Panc1 (cell line): Measurements from ENCODE around the gene MSGN1. TPM values are rescaled to one million over a fixed set of nuclear protein-coding genes. Genes with fewer than 3 reads are reported as not detected.
"Not testable (repeated sequence)": the region's sequence is repeated elsewhere in the genome, so short reads cannot be mapped to it uniquely, and the experiment has no call there.

Experiments
- ATAC-seq: fragments of 200-7000 bp; cut with Tn5 transposase; 2 replicates; pipeline ENCODE4 v1.9.1; 2020; ENCODE audit warnings: mild to moderate bottlenecking, moderate library complexity
- BruUV-seq: library from RNA; stranded (reverse); fragments of 400-500 nt; replicated peaks from 2 replicates; lab custom pipeline; 2021; lab: Mats Ljungman, UMichigan
- CTCF ChIA-PET: fragments of 300-600 bp; sonication (Branson Sonifier 250); formaldehyde crosslinking; loops from one replicate; lab custom pipeline; 2022; ENCODE audit warnings: antibody characterized with exemption; lab: Charles Lee
- POLR2A ChIA-PET: fragments of 300-600 bp; sonication (Branson Sonifier 250); formaldehyde crosslinking; loops from one replicate; lab custom pipeline; 2022; ENCODE audit warnings: antibody characterized with exemption; lab: Charles Lee
- DNase-seq: peaks from one replicate; pipeline ENCODE4 v3.0.0-alpha.2; 2010; ENCODE audit warnings: low read depth, low spot score
- H3K27ac ChIP-seq: 2 replicates; pipeline ENCODE4 v1.5.1; 2011; ENCODE audit warnings: mild to moderate bottlenecking, low read length, inconsistent platforms
- H3K27me3 ChIP-seq: fragments of 200-500 bp; sonication (Bioruptor generic); 2 replicates; pipeline ENCODE4 v1.6.0; 2014; ENCODE audit warnings: low read length, inconsistent platforms; ENCODE audit not compliant: control insufficient read depth, insufficient read depth
- H3K36me3 ChIP-seq: fragments of 200-500 bp; sonication (Bioruptor generic); 2 replicates; pipeline ENCODE4 v1.5.1; 2014; ENCODE audit warnings: inconsistent platforms, mild to moderate bottlenecking, low read length, moderate library complexity; ENCODE audit not compliant: control insufficient read depth, insufficient read depth
- H3K4me1 ChIP-seq: 2 replicates; pipeline ENCODE4 v1.5.1; 2011; ENCODE audit warnings: inconsistent platforms, mild to moderate bottlenecking, low read length, moderate library complexity; ENCODE audit not compliant: control insufficient read depth, insufficient read depth
- H3K4me3 ChIP-seq, 2 experiments: 2 replicates each; pipeline ENCODE4 v1.5.1; 2011 to 2012; ENCODE audit warnings: low read depth in 2 of 2, low read length in 2 of 2, mild to moderate bottlenecking in 2 of 2, inconsistent platforms in 1 of 2, moderate library complexity in 1 of 2
- H3K9me3 ChIP-seq: fragments of 200-500 bp; sonication (Bioruptor generic); 2 replicates; pipeline ENCODE4 v1.5.1; 2014; ENCODE audit warnings: low read depth, mild to moderate bottlenecking, inconsistent platforms, low read length, moderate library complexity; ENCODE audit not compliant: control insufficient read depth, insufficient read depth
- POLR2AphosphoS5 ChIP-seq: IDR thresholded peaks from 2 replicates; pipeline ENCODE4 v1.6.1; 2012; ENCODE audit warnings: mild to moderate bottlenecking, low read depth, low read length, moderate library complexity
- SIN3A ChIP-seq: IDR thresholded peaks from 2 replicates; pipeline ENCODE4 v1.6.1; 2012; ENCODE audit warnings: low read depth, mild to moderate bottlenecking, low read length, moderate library complexity, borderline replicate concordance; ENCODE audit not compliant: insufficient read depth
- in situ Hi-C: cut with HindIII; loops from 2 replicates; pipeline ENCODE4 v1.10.0; 2016; ENCODE audit warnings: low sequenced_read_pairs, low pct_unique_long_range_greater_than_20kb
- intact Hi-C: fragments of 100-400 bp; cut with micrococcal nuclease; formaldehyde crosslinking; loops from one replicate; pipeline ENCODE4 v1.10.0; 2022; ENCODE audit not compliant: unreplicated experiment
- total RNA-seq: library from RNA; stranded (reverse); gene quantifications from one replicate; pipeline ENCODE4 v1.2.1, GENCODE V29; 2021; ENCODE audit not compliant: unreplicated experiment
- TF ChIP-seq, protein P1 (sequence below), 2 experiments: IDR thresholded peaks; 2 replicates each; pipeline ENCODE4 v1.6.1; 2011 to 2012; ENCODE audit warnings: low read depth in 2 of 2, control low read depth in 1 of 2, low read length in 1 of 2, mild to moderate bottlenecking in 1 of 2, moderate library complexity in 1 of 2; ENCODE audit not compliant: insufficient read depth in 1 of 2

MSGN1 gene
- total RNA-seq, 1 experiment from 2014 or later, result not detected

DNA sequence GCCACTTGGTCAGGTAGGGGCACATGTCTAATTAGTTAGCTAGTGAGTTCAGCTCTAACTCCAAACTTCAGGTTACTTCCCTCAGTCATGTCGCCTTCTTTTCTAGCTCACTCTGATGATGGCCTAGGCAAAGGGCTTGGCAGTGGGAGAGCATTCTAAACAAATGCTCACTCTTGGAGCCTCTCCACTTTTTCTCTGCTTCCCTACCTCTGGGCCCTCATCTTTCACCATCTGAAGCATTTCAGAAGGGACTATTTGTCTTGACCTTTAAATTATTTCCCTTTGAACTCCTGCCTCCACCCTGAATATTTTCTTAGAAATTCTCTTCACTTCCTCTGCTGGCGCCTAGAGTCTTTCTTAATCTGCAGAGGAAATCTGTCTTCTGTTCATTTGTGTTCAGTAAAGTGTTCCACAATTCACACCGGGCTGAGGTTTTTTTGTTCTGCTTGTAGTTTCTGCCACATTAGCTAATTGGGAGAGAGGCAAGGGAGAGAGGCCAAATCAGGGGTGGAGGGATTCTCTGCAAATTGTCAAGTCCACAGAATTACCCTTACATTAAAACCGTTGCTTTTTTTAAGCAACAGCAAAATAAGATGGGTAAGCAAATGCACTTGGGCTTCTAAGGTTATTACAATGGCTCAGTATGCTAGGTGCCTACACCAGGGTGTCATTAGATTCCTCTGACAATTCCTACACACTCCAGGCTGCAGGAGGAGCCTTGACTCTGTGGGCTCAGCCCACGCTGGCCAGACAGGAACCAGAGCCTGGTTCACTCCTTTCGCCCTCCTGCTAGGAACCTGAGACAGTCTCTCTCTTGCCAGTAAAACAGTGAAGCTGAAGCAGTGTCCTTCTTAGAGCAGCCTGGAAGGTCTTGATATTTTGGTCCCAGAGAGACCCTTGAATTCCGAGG lies 5.5 kb downstream of the MSGN1 start:
- ATAC-seq (no peak), DNase-seq (no peak)
- POLR2A ChIA-PET, result no interaction called here
- no TSS peak for BruUV-seq
- Histone ChIP-seq H3K27ac (no peak overlapping the region), H3K36me3 (no peaks in the 10 kb centered on the region), H3K9me3 (no peaks in the 10 kb centered on the region), H3K27me3 (peaks cover 2% of the 10 kb centered on the region), H3K4me1 (no peaks in the 10 kb centered on the region), H3K4me3 (no peak overlapping the region)
- TF ChIP-seq SIN3A (no peak), POLR2AphosphoS5 (no peak)
- TF ChIP-seq, protein P1, sequence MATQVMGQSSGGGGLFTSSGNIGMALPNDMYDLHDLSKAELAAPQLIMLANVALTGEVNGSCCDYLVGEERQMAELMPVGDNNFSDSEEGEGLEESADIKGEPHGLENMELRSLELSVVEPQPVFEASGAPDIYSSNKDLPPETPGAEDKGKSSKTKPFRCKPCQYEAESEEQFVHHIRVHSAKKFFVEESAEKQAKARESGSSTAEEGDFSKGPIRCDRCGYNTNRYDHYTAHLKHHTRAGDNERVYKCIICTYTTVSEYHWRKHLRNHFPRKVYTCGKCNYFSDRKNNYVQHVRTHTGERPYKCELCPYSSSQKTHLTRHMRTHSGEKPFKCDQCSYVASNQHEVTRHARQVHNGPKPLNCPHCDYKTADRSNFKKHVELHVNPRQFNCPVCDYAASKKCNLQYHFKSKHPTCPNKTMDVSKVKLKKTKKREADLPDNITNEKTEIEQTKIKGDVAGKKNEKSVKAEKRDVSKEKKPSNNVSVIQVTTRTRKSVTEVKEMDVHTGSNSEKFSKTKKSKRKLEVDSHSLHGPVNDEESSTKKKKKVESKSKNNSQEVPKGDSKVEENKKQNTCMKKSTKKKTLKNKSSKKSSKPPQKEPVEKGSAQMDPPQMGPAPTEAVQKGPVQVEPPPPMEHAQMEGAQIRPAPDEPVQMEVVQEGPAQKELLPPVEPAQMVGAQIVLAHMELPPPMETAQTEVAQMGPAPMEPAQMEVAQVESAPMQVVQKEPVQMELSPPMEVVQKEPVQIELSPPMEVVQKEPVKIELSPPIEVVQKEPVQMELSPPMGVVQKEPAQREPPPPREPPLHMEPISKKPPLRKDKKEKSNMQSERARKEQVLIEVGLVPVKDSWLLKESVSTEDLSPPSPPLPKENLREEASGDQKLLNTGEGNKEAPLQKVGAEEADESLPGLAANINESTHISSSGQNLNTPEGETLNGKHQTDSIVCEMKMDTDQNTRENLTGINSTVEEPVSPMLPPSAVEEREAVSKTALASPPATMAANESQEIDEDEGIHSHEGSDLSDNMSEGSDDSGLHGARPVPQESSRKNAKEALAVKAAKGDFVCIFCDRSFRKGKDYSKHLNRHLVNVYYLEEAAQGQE (IDR thresholded peaks at IDR 0.05; ENCODE audit: insufficient read depth in 1 of 2, low read depth in 2 of 2, low read length in 1 of 2), result no peak
- intact Hi-C loops (no loop called here), in situ Hi-C loops (no loop called here)
- CTCF ChIA-PET, result interaction anchor here (0.6 kb wide), 1 partner anchor 229 kb away, joined by 17 read pairs; no protein-coding TSS in a partner anchor

DNA sequence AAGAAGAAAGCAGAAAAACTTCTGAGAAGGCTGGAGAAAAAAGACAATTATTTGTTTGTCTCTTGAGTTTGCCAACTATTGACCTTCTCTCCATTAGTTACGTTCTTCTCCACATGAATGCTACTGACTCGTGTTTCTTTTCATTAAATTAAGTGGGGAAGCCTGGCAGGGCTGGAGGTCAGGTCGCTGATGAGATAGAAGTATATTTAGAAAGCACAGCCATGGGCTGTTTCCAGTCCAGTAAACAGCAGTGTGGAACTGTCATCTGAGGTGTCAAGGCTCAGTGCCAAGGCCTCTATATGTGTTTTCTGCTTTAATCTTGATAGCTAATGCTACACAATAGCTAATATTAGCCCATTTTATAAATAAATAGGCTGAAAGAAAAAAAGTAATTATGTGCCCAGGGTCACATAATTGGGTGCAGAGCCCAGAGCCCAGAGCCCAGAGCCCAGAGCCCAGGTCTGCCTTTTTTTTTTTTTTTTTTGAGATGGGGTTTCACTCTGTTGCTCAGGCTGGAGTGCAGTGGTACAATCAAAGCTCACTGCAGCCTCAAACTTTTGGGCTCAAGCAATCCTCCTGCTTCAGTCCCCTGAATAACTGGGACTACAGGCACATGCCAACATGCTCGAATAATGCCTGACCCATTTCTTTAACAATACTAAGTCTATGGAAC lies 6.3 kb downstream of the MSGN1 start:
- TF ChIP-seq SIN3A, result no peak
- intact Hi-C loops, result no loop called here
- in situ Hi-C loops, result no loop called here
- BruUV-seq, result no TSS peak
- Histone ChIP-seq H3K4me3 (no peak overlapping the region), H3K27me3 (peaks cover 2% of the 10 kb centered on the region), H3K9me3 (no peaks in the 10 kb centered on the region), H3K27ac (no peak overlapping the region), H3K36me3 (no peaks in the 10 kb centered on the region), H3K4me1 (no peaks in the 10 kb centered on the region)
- DNase-seq (no peak), ATAC-seq (no peak)
- POLR2A ChIA-PET, result no interaction called here
- CTCF ChIA-PET, result no interaction called here

DNA sequence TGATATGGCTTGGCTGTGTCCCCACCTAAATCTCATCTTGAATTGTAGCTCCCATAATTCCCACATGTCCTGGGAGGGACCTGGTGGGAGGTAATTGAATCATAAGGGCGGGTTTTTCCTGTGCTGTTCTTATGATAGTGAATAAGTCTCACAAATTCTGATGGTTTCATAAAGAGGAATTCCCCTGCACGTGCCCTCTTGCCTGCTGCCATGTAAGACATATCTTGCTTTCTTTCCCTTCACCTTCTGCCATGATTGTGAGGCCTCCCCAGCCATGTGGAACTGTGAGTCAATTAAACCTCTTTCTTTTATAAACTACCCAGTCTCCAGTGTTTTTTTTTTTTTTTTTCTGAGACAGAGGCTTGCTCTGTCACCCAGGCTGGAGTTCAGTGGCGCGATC lies 7.4 kb downstream of the MSGN1 start:
- H3K9me3 ChIP-seq, H3K4me3 ChIP-seq, H3K27me3 ChIP-seq, in situ Hi-C loops, intact Hi-C loops, H3K4me1 ChIP-seq, BruUV-seq, H3K27ac ChIP-seq, ATAC-seq, CTCF ChIA-PET, H3K36me3 ChIP-seq, DNase-seq, POLR2A ChIA-PET: not testable (repeated sequence)
